Sigmoid colon (tissue), 4 donors: ENCODE measurements around the gene SNAPC5.

Experiments
- CTCF ChIP-seq, 4 experiments: fragments of 450-650 bp in 3 of 4; fragments of 200-600 bp in 1 of 4; IDR thresholded peaks; one replicate each; pipeline ENCODE4 v1.5.1; 2016 to 2019; ENCODE audit warnings: antibody characterized with exemption in 4 of 4, mild to moderate bottlenecking in 3 of 4, moderate library complexity in 2 of 4
- EP300 ChIP-seq, 4 donors: sonication (generic); formaldehyde crosslinking; IDR thresholded peaks; one replicate each; pipeline ENCODE4 v1.6.1; 2017; ENCODE audit warnings: antibody characterized with exemption in 4 of 4
- POLR2A ChIP-seq, 2 donors: fragments of 450-650 bp; IDR thresholded peaks; one replicate each; pipeline ENCODE4 v1.6.1; 2016; ENCODE audit warnings: antibody characterized with exemption in 2 of 2, mild to moderate bottlenecking in 2 of 2, moderate library complexity in 2 of 2
- POLR2AphosphoS5 ChIP-seq, 4 donors: sonication (generic); formaldehyde crosslinking; IDR thresholded peaks; one replicate each; pipeline ENCODE4 v1.6.1; 2017; ENCODE audit warnings: antibody characterized with exemption in 4 of 4

GRCh38 chr15:66483131-66483566, 14.4 kb downstream of the SNAPC5 start:
- no peak for TF ChIP-seq POLR2A (IDR thresholded peaks at IDR 0.05)
- no peak for TF ChIP-seq CTCF (IDR thresholded peaks at IDR 0.05)
- no peak for TF ChIP-seq EP300 (IDR thresholded peaks at IDR 0.05)
- TF ChIP-seq POLR2AphosphoS5 (IDR thresholded peaks at IDR 0.05), result no peak
